Measurements from ENCODE around the gene COBL. TPM values are rescaled to one million over a fixed set of nuclear protein-coding genes. Genes with fewer than 3 reads are reported as not detected.

Gene COBL, protein sequence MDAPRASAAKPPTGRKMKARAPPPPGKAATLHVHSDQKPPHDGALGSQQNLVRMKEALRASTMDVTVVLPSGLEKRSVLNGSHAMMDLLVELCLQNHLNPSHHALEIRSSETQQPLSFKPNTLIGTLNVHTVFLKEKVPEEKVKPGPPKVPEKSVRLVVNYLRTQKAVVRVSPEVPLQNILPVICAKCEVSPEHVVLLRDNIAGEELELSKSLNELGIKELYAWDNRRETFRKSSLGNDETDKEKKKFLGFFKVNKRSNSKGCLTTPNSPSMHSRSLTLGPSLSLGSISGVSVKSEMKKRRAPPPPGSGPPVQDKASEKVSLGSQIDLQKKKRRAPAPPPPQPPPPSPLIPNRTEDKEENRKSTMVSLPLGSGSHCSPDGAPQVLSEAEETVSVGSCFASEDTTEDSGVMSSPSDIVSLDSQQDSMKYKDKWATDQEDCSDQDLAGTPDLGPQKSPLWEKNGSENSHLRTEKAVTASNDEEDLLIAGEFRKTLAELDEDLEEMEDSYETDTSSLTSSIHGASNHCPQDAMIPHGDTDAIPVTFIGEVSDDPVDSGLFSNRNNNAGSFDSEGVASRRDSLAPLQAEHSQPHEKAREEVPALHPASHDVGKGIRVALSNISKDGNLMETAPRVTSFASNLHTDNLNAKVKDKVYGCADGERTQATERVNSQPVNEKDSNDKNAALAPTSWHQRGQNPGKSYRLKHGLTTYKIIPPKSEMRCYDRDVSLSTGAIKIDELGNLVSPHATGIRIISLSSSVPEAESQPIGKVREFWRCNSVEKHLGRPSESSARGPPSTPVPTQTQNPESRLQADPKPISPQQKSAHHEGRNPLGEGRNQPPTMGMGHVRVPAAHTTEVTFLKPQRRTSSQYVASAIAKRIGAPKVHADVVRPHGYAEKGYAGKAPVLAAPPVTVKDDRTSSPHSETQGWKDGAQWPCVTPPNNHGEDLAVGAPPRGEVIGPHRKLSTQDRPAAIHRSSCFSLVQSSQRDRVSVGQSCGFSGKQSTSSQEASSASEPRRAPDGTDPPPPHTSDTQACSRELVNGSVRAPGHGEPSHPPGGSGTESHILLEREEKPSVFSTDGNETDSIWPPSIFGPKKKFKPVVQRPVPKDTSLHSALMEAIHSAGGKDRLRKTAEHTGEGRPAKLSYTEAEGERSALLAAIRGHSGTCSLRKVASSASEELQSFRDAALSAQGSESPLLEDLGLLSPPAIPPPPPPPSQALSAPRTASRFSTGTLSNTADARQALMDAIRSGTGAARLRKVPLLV
- total RNA-seq = not detected

DNA sequence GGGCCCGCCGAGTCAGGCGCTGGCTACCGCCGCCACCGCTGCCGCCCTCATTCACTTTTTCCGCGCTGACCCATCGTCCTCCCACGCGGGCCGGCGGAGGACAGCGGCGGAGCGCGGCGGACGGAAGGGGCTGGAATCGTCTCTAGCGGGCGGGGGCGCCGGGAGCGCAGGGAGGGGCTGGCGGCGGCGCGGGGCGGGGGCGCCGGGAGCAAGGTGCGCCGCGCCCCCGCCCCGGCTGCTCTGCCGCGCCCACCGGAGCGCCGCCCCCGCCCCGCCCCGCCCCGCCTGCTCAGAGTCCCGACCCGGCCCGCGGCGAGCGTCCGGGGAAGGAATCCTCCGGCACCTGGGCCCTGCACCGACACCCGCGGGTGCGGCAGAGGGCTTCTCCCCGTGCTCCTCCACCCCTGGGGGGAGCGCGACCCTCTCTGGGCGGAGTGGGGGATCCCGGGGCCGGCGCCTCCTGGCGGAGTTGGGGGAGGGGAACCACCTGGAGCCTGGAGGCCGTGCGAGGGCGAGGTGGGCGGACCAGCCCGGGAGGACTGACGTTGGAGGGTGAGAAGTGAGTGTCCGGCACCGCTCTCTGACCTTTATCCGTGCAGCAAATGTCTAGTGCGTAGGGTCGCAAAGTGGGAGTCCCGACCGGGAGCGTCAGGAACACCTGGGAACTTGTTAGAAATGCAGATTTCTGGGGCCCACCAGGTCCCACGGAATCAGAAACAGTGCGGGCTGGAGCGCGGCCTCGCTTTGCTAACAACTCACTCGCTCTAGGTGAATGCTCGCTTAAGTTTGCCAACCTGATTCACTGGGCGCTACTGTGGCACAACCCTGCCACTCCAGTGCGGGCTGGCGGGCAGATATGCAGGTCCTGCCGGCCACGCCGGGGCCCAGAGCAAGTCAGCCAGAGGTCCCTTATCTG is at the start of gene COBL:
TSS of gene COBL (minus strand) at position 144 of the 916 bp plus-strand sequence. CDS start 176 bp downstream, outside the sequence.
- peaks cover 45% of the 10 kb centered on the region for H3K27me3 Mint-ChIP-seq
- DNase-seq = no peak
- H3K4me3 Mint-ChIP-seq = no peak within 1 kb of the TSS
- ATAC-seq = no peak
- H3K9me3 Mint-ChIP-seq (ENCODE audit: low read depth) = no peaks in the 10 kb centered on the region
- peaks cover 7% of the 10 kb centered on the region for H3K4me1 Mint-ChIP-seq
- CTCF ChIA-PET = no interaction called here
- H3K36me3 Mint-ChIP-seq = no peaks in the 10 kb centered on the region
- no peak within 1 kb of the TSS for H3K27ac Mint-ChIP-seq

DNA sequence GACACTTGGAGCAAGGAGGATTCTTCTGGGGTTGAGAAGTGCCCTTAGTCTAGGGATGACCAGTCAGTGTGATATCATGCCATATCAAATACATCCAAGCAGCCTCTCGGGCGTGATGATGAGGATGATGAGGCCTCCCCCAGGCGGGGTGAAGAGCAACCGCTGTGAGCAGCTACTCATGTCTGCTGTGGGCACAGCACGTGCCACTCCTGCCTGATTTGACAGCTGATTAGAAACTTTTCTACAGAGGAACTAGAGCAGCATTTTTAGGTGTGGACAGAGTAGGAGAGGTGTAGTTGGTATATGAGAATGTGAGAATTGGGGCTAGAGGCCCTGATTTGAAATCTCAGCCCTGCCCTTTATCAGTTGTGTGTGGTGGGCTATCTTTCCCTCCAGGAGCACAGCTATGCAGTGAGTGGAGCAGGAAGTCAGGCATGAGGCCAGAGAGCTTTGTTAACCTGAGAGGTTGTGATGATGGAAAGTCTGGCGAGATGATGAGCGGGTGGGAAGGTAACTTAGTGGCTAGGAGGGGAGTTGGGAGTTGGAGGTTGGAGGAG is 49.6 kb upstream of the COBL start:
- ATAC-seq (no peak), DNase-seq (no peak)
- Mint-ChIP-seq H3K4me1 (no peaks in the 10 kb centered on the region), H3K36me3 (no peaks in the 10 kb centered on the region), H3K4me3 (no peak overlapping the region), H3K9me3 (ENCODE audit: low read depth) (peaks cover 6% of the 10 kb centered on the region), H3K27me3 (no peaks in the 10 kb centered on the region), H3K27ac (no peak overlapping the region)
- CTCF ChIA-PET = interaction anchor here (1.1 to 3.5 kb wide), 3 partner anchors 203 to 898 kb away, joined by 3 to 21 read pairs (median 6); no protein-coding TSS in a partner anchor

- CTCF ChIA-PET = no interaction called here
- no peak for ATAC-seq
- peaks cover 6% of the 10 kb centered on the region for H3K9me3 Mint-ChIP-seq (ENCODE audit: low read depth)
Measured at GRCh38 chr7:51357821-51358220, 41.2 kb upstream of the COBL start.

GRCh38 chr7:51356849-51357516 is 40.4 kb upstream of the COBL start:
- H3K27me3 Mint-ChIP-seq = no peaks in the 10 kb centered on the region
- DNase-seq (no peak), ATAC-seq (no peak)
- no peak overlapping the region for H3K27ac Mint-ChIP-seq
- no peaks in the 10 kb centered on the region for H3K36me3 Mint-ChIP-seq
- no peaks in the 10 kb centered on the region for H3K9me3 Mint-ChIP-seq (ENCODE audit: low read depth)
- no peaks in the 10 kb centered on the region for H3K4me1 Mint-ChIP-seq
- CTCF ChIA-PET = no interaction called here
- H3K4me3 Mint-ChIP-seq = no peak overlapping the region

More at GRCh38 chr7:51357821-51358220, 41.2 kb upstream of the COBL start:
- no peaks in the 10 kb centered on the region for H3K27me3 Mint-ChIP-seq
- H3K4me1 Mint-ChIP-seq = no peaks in the 10 kb centered on the region
- H3K4me3 Mint-ChIP-seq = no peak overlapping the region
- H3K27ac Mint-ChIP-seq = no peak overlapping the region
- no peaks in the 10 kb centered on the region for H3K36me3 Mint-ChIP-seq
- DNase-seq = no peak

- no peak for DNase-seq
- CTCF ChIA-PET = no interaction called here
- Mint-ChIP-seq H3K9me3 (ENCODE audit: low read depth) (no peaks in the 10 kb centered on the region), H3K27me3 (no peaks in the 10 kb centered on the region), H3K4me3 (no peak overlapping the region), H3K36me3 (no peaks in the 10 kb centered on the region), H3K27ac (no peak overlapping the region), H3K4me1 (no peaks in the 10 kb centered on the region)
- no peak for ATAC-seq
Measured at GRCh38 chr7:51354897-51355296, 38.3 kb upstream of the COBL start.

GRCh38 chr7:51354434-51354833 is 37.8 kb upstream of the COBL start:
- Mint-ChIP-seq H3K4me3 (no peak overlapping the region), H3K36me3 (no peaks in the 10 kb centered on the region), H3K27me3 (no peaks in the 10 kb centered on the region), H3K4me1 (no peaks in the 10 kb centered on the region), H3K9me3 (ENCODE audit: low read depth) (no peaks in the 10 kb centered on the region), H3K27ac (no peak overlapping the region)
- ATAC-seq (no peak), DNase-seq (no peak)
- CTCF ChIA-PET = no interaction called here

DNA sequence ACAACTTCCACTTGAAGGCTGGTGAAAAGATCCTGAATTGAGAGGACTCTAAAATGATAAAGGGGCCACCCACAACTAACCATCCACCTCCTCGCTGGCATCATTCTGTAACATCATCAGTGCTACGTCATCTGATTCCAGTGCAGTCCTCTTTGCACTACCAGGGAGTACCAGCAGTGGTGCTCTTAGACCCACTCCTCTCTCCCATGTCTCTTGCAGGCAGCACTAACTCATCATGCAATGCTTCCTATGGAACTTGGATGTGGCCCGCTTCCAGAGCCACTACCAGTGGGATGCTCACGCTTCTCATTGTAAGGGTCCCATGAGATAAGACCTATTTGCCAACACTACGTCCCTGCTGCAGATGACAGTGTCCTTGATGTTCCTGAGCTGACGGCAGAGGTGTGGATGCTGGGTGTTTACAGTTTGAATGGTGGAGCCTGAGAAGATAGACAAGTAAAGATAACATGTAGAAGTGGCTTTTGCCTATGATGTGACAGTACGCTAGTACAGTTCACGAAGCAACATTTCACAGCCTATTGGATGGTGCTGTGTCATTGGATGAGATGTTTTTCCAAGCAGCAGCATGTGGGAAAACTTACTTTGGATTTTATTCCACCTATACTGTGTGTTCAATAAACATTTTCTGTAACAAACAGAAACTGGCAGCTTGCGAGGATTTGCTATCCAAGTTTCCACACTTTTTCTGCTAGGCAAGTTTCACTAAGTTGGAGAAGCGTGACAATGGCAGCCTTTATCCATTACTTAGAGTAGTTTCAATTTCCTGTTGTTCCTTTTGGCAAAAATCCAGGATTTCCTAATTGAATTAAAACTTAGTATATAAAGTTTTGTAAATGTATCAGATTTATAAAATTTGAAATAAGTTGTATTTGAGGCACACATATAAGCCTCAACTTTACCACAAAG is 35.8 kb upstream of the COBL start:
- Mint-ChIP-seq H3K9me3 (ENCODE audit: low read depth) (no peaks in the 10 kb centered on the region), H3K27ac (no peak overlapping the region), H3K36me3 (no peaks in the 10 kb centered on the region), H3K4me3 (no peak overlapping the region), H3K27me3 (no peaks in the 10 kb centered on the region), H3K4me1 (no peaks in the 10 kb centered on the region)
- ATAC-seq (no peak), DNase-seq (no peak)
- CTCF ChIA-PET = no interaction called here

DNA sequence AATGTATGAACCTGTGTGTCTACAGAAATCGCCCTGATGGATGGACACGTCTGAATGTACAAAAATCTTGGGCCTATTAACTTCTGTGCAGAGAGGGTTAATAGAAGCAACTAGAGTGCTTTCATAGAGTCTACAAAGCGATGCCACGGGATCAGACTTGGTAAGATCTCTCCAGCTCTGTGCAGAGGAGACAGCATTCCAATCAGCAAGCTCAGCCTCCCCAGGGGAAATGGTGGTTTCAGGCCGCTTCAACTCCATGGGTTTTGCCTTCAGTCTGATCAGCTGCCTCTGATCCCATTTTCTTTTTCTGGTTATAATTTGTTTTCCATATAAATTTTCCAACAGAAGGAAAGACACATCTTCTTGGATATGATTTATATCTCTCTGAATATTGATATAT is 35.1 kb upstream of the COBL start:
- no peak for DNase-seq
- H3K4me1 Mint-ChIP-seq = no peaks in the 10 kb centered on the region
- H3K4me3 Mint-ChIP-seq = no peak overlapping the region
- no peak for ATAC-seq
- CTCF ChIA-PET = no interaction called here
- H3K27ac Mint-ChIP-seq = no peak overlapping the region
- no peaks in the 10 kb centered on the region for H3K36me3 Mint-ChIP-seq
- no peaks in the 10 kb centered on the region for H3K27me3 Mint-ChIP-seq
- H3K9me3 Mint-ChIP-seq (ENCODE audit: low read depth) = no peaks in the 10 kb centered on the region

- Mint-ChIP-seq H3K4me3 (no peak overlapping the region), H3K4me1 (no peaks in the 10 kb centered on the region), H3K36me3 (no peaks in the 10 kb centered on the region), H3K27me3 (no peaks in the 10 kb centered on the region), H3K9me3 (ENCODE audit: low read depth) (no peaks in the 10 kb centered on the region), H3K27ac (no peak overlapping the region)
- CTCF ChIA-PET = no interaction called here
- no peak for ATAC-seq
- no peak for DNase-seq
Measured at GRCh38 chr7:51350546-51350896, 33.9 kb upstream of the COBL start.

DNA sequence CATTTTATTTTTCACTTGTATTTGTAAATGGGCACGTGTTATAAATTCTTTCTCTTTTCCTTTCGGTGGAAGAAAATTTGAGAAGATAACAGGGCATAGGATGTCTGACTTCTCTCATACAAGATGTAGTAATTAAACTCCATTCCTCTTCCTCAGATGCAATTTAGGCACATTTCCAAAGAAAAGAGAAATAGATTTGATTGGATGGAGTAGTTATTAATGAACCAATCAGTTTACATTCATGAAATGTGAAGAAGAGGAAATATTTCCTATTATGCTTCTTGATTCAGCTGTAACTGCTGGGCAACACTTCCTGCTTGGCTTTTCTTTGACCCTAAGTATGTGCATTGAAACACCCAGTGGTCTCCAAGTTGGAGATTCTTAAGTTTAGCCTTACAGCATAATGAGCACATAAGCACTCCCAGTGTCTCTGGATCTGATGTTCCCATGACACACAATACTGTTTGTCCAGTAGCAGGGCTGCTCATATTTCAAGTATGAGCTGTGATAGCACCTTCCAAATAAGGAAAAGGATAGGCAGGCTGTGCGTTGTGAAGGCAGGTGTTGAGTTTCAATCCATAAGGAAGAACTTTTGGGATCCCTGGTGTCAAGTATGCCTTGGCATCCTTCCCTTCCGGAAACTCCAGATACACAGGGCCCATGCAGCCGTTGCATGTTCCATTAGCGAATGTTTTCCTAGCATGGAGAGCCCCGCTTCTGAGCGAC is 33.4 kb upstream of the COBL start:
- Mint-ChIP-seq H3K27ac (no peak overlapping the region), H3K36me3 (no peaks in the 10 kb centered on the region), H3K4me1 (no peaks in the 10 kb centered on the region), H3K27me3 (no peaks in the 10 kb centered on the region), H3K4me3 (no peak overlapping the region), H3K9me3 (ENCODE audit: low read depth) (no peaks in the 10 kb centered on the region)
- no peak for ATAC-seq
- DNase-seq = no peak
- CTCF ChIA-PET = no interaction called here

DNA sequence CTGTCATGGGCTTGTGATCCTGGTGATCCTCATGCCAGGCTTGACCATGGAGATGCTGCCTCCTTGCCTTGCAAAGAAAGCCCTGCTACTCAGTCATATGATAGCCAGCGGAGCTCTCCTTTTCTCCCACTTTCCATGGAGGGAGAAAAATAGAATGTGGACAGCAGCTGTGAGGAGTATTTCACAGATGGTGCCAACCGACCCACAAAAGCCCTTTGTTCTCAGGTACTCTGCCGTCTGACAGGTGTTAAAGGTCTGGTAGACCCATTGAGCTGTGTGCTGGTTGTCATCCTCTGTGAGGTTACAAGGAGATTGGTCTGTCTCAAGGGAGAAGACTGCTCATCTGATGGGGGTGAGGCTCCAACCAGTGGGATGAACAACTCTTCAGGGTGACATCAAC is 29.5 kb upstream of the COBL start:
- Mint-ChIP-seq H3K27me3 (no peaks in the 10 kb centered on the region), H3K4me1 (no peaks in the 10 kb centered on the region), H3K4me3 (no peak overlapping the region), H3K36me3 (no peaks in the 10 kb centered on the region), H3K9me3 (ENCODE audit: low read depth) (no peaks in the 10 kb centered on the region), H3K27ac (no peak overlapping the region)
- CTCF ChIA-PET = no interaction called here
- DNase-seq (no peak), ATAC-seq (no peak)

All from activated CD8-positive, alpha-beta memory T cell treated with anti-CD3 and anti-CD28 coated beads, Interleukin-2, amount 10 ng/mL, durations not matched to agents 7 days and 5 days (primary cell).